ENCODE measurements around the gene CACNA1H. TPM values are rescaled to one million over a fixed set of nuclear protein-coding genes. Genes with fewer than 3 reads are reported as not detected.

CACNA1H gene
- total and polyA plus RNA-seq, 2 of the 8 experiments (the other 6 are each of a cell fraction or from before 2014, with no cell fraction given): 14.0 to 28.7 TPM

DNA sequence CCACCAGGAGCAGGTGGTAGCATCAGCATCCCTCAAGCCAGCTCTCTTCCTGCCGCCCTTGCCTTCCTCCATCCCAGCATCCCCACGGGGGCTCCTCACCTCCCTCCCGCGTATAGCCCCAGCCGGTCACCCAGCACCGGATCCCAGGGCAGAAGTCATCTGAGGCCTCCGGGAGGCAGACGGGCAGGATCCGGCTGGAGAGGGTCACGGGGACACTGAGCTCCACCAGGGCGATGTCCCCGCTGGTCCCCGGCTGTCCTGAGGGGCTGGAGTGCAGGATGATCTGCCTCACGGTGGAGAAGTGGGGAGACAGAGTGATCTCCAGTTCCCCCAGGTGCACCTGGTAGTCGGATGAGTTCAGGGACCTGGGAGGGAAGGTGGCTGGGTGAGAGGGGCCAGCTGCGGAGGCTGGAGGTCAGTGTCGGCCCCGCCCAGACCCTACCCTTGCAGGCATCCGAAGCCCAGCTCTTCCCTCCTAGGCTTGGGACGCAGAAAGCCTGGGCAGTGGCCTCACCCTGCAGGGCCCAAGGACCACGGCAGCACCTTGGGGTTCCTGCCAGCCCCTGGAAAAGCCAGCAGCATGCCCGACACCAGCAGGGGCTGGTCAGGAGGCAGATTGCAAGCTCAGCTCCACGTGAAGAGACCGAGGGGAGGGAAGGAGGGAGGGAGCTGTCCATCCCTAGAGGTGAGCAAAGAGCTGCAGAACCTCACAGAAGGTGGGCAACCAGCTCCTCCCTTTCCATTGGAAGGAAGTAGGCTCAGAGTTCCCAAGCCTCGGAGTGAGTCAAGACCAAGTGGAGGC is 69.8 kb downstream of the CACNA1H start:
- H3K4me2 ChIP-seq (ENCODE audit: insufficient read depth in 1 of 2, low read depth in 2 of 2, low read length in 2 of 2): no peak overlapping the region
- H3K9ac ChIP-seq (replicated peaks in 1 of 4; ENCODE audit: extremely low read depth in 1 of 4, low read depth in 3 of 4, low read length in 3 of 4): no peak overlapping the region
- no peaks in the 10 kb centered on the region for H3K9me3 ChIP-seq (ENCODE audit: insufficient read depth in 2 of 2, low read depth in 1 of 2, low read length in 1 of 2)
- DNase-seq (ENCODE audit: low read depth in 1 of 2, low spot score in 2 of 2) (no peak), FAIRE-seq (no peak)
- peaks cover 0 to 2% (median under 1%) of the 10 kb centered on the region in 4 experiments; a peak in 1 of 7 replicates for H3K27me3 ChIP-seq (replicated peaks in 1 of 4; ENCODE audit: control insufficient read depth in 3 of 4, extremely low read depth in 1 of 4, insufficient read depth in 3 of 4, low read length in 3 of 4)
- H2AK5ac ChIP-seq (ENCODE audit: low read depth, low read length): no peak overlapping the region
- H3K14ac ChIP-seq (ENCODE audit: insufficient read length): no peak overlapping the region
- H2BK15ac ChIP-seq (ENCODE audit: low read length): no peak overlapping the region
- H3K23ac ChIP-seq (ENCODE audit: insufficient read length): no peak overlapping the region
- H3K79me2 ChIP-seq (ENCODE audit: control insufficient read depth in 1 of 2, insufficient read depth in 2 of 2, low read length in 2 of 2): no peaks in the 10 kb centered on the region
- H3K27ac ChIP-seq (ENCODE audit: low read depth, low read length): no peak overlapping the region
- H3K36me3 ChIP-seq (ENCODE audit: control insufficient read depth in 2 of 4, insufficient read depth in 4 of 4, low read length in 3 of 4): peaks cover 0 to 25% (median 3%) of the 10 kb centered on the region in 4 experiments; a peak in 4 of 8 replicates
- POLR2A ChIA-PET (ENCODE audit: partially characterized antibody): interaction anchor here (1.2 kb wide), 1 partner anchor 14 kb away, joined by 4 read pairs; no protein-coding TSS in a partner anchor
- no peak overlapping the region for H3K4ac ChIP-seq (replicated peaks; ENCODE audit: insufficient read length, low read depth, low read length)
- no peak overlapping the region for H4K91ac ChIP-seq (replicated peaks; ENCODE audit: insufficient read length, low read length)
- 91% methylated on average over 20 of the region's 25 CpGs; no CpG with 5 or more reads in 1 of the 2 experiments for WGBS, 2 experiments (ENCODE audit: extremely low coverage in 1 of 2, insufficient coverage in 1 of 2, insufficient read length in 1 of 2, insufficient replicate concordance in 2 of 2, low coverage in 1 of 2, low lambda C conversion rate in 2 of 2, missing lambda C conversion rate in 1 of 2)
- H3K4me1 ChIP-seq (replicated peaks in 1 of 4; ENCODE audit: control insufficient read depth in 3 of 4, insufficient read depth in 4 of 4, low read length in 3 of 4): no peaks in the 10 kb centered on the region; a peak in 1 of 7 replicates
- TF ChIP-seq BRCA1 (IDR thresholded peaks at IDR 0.05; ENCODE audit: low read depth, low read length): no peak
- no peak for TF ChIP-seq BACH1 (IDR thresholded peaks at IDR 0.05; ENCODE audit: low read length)
- no peak for TF ChIP-seq MAFK (IDR thresholded peaks at IDR 0.05; ENCODE audit: low read depth, low read length)
- TF ChIP-seq KDM5A (IDR thresholded peaks at IDR 0.05; ENCODE audit: low read length): no peak
- H3K18ac ChIP-seq (ENCODE audit: extremely low read depth, low read length): no peak overlapping the region
- H2BK120ac ChIP-seq (replicated peaks; ENCODE audit: low read depth, low read length): no peak overlapping the region
- H2AFZ ChIP-seq (ENCODE audit: low read length): no peak overlapping the region
- H3K79me1 ChIP-seq (ENCODE audit: low read depth, low read length): no peaks in the 10 kb centered on the region
- CTCF ChIA-PET (ENCODE audit: partially characterized antibody): interaction anchor here (0.9 to 1.5 kb wide), 3 partner anchors 29 to 483 kb away, joined by 3 to 4 read pairs (median 3); no protein-coding TSS in a partner anchor
- H4K8ac ChIP-seq (ENCODE audit: extremely low read depth, insufficient read depth, low read length): no peak overlapping the region
- H2BK12ac ChIP-seq (ENCODE audit: low read depth, low read length): no peak overlapping the region
- no peak overlapping the region for H3K56ac ChIP-seq (replicated peaks; ENCODE audit: insufficient read length, low read depth, low read length)
- no peaks in the 10 kb centered on the region for H3K23me2 ChIP-seq (ENCODE audit: low read depth, low read length)
- H2BK5ac ChIP-seq (ENCODE audit: low read depth, low read length): no peak overlapping the region
- H2BK20ac ChIP-seq (ENCODE audit: low read length): no peak overlapping the region
- H4K5ac ChIP-seq (ENCODE audit: insufficient read length, low read depth, low read length): no peak overlapping the region
- H3K4me3 ChIP-seq (ENCODE audit: extremely low read depth in 1 of 4, insufficient read depth in 2 of 4, low read depth in 3 of 4, low read length in 4 of 4): no peak overlapping the region
- H4K20me1 ChIP-seq (replicated peaks in 1 of 2; ENCODE audit: control insufficient read depth in 1 of 2, insufficient read depth in 2 of 2, low read length in 2 of 2): peaks cover 0 to 8% of the 10 kb centered on the region in 2 experiments
